Calu3 (cell line): Measurements from ENCODE around the gene CDKL5. TPM values are rescaled to one million over a fixed set of nuclear protein-coding genes. Genes with fewer than 3 reads are reported as not detected.

ENCODE experiments used
- BruUV-seq: library from RNA; stranded (reverse); fragments of 400-500 nt; replicated peaks from 2 replicates; lab custom pipeline; 2021; lab: Mats Ljungman, UMichigan
- CTCF ChIA-PET: fragments of 300-600 bp; sonication (Branson Sonifier 250); formaldehyde crosslinking; loops from one replicate; lab custom pipeline; 2022; ENCODE audit warnings: antibody characterized with exemption; lab: Charles Lee
- DNase-seq: peaks from one replicate; pipeline ENCODE4 v3.0.0; 2022
- H3K27ac Mint-ChIP-seq: one replicate; pipeline ENCODE4 v1.8.0; 2022; ENCODE audit warnings: mixed read lengths; ENCODE audit not compliant: unreplicated experiment
- H3K27me3 Mint-ChIP-seq: one replicate; pipeline ENCODE4 v1.8.0; 2022; ENCODE audit warnings: mixed read lengths; ENCODE audit not compliant: unreplicated experiment
- H3K36me3 Mint-ChIP-seq: one replicate; pipeline ENCODE4 v1.8.0; 2022; ENCODE audit warnings: mild to moderate bottlenecking, moderate library complexity, mixed read lengths; ENCODE audit not compliant: insufficient read depth, unreplicated experiment
- H3K4me1 Mint-ChIP-seq: one replicate; pipeline ENCODE4 v1.8.0; 2022; ENCODE audit warnings: mild to moderate bottlenecking, low read depth, mixed read lengths; ENCODE audit not compliant: unreplicated experiment
- H3K4me3 Mint-ChIP-seq: one replicate; pipeline ENCODE4 v1.8.0; 2022; ENCODE audit warnings: mild to moderate bottlenecking, low read depth, moderate library complexity, mixed read lengths; ENCODE audit not compliant: unreplicated experiment
- H3K9me3 Mint-ChIP-seq: one replicate; pipeline ENCODE4 v1.8.0; 2022; ENCODE audit warnings: low read depth, mixed read lengths; ENCODE audit not compliant: unreplicated experiment
- CTCF ChIP-seq: fragments of 200-600 bp; IDR thresholded peaks from one replicate; pipeline ENCODE4 v1.8.0; 2022; ENCODE audit warnings: antibody characterized with exemption; ENCODE audit not compliant: unreplicated experiment
- intact Hi-C: fragments of 100-400 bp; cut with micrococcal nuclease; formaldehyde crosslinking; loops from one replicate; pipeline ENCODE4 v1.10.0; 2022; ENCODE audit not compliant: unreplicated experiment
- total RNA-seq: library from RNA; stranded (reverse); gene quantifications from 2 replicates; pipeline ENCODE4 v1.2.3, GENCODE V29; 2022

The CDKL5 gene
- total RNA-seq, 1 experiment from 2014 or later, result 17.7 TPM

GRCh38 chrX:18698737-18699650 is 273.6 kb downstream of the CDKL5 start:
- BruUV-seq, result no TSS peak
- intact Hi-C loops, result no loop called here
- Mint-ChIP-seq H3K27me3 (peaks cover 20% of the 10 kb centered on the region), H3K4me1 (peaks cover 12% of the 10 kb centered on the region), H3K4me3 (no peak overlapping the region), H3K9me3 (no peaks in the 10 kb centered on the region), H3K27ac (no peak overlapping the region), H3K36me3 (peaks cover 6% of the 10 kb centered on the region)
- TF ChIP-seq CTCF, result no peak
- CTCF ChIA-PET, result no interaction called here
- no peak for DNase-seq

GRCh38 chrX:18701621-18702361 is 276.4 kb downstream of the CDKL5 start:
- Mint-ChIP-seq H3K27me3 (peaks cover 10% of the 10 kb centered on the region), H3K36me3 (peaks cover 6% of the 10 kb centered on the region), H3K4me1 (peaks cover 12% of the 10 kb centered on the region), H3K27ac (peak overlapping the region; percentile 73), H3K4me3 (peak overlapping the region; percentile 6), H3K9me3 (no peaks in the 10 kb centered on the region)
- BruUV-seq, result no TSS peak
- intact Hi-C loops, result no loop called here
- CTCF ChIA-PET, result interaction anchor here (1.2 kb wide), 2 partner anchors 10 to 23 kb away, joined by 3 read pairs; no protein-coding TSS in a partner anchor
- no peak for TF ChIP-seq CTCF
- DNase-seq, result peak; percentile 40

GRCh38 chrX:18702362-18703195 is 277.2 kb downstream of the CDKL5 start:
- peak; percentile 3 for DNase-seq
- Mint-ChIP-seq H3K4me1 (peaks cover 12% of the 10 kb centered on the region), H3K27me3 (peaks cover 10% of the 10 kb centered on the region), H3K27ac (peak overlapping the region; percentile 73), H3K4me3 (peak overlapping the region; percentile 6), H3K36me3 (peaks cover 6% of the 10 kb centered on the region), H3K9me3 (no peaks in the 10 kb centered on the region)
- CTCF ChIA-PET, result interaction anchor here (1.2 kb wide), 2 partner anchors 9 to 22 kb away, joined by 3 read pairs; no protein-coding TSS in a partner anchor
- intact Hi-C loops, result no loop called here
- TF ChIP-seq CTCF, result no peak
- no TSS peak for BruUV-seq

Other genes starting within 250 kb of the CDKL5 start
- gene BEND2, start 204.7 kb upstream of the CDKL5 start, total RNA-seq, result not detected in 2 replicates
- 1.4 and 1.9 TPM in 2 replicates for gene SCML2, start 70.9 kb upstream of the CDKL5 start, total RNA-seq
- gene RS1, start 246.5 kb downstream of the CDKL5 start, total RNA-seq, result not detected in 2 replicates